ENCODE results near the gene TSSK6. TPM values are rescaled to one million over a fixed set of nuclear protein-coding genes. Genes with fewer than 3 reads are reported as not detected.

The TSSK6 gene
- total RNA-seq, 4 donors from 2014 or later: 0.75 to 3.6 (median 1.3) TPM; not detected in 1

DNA sequence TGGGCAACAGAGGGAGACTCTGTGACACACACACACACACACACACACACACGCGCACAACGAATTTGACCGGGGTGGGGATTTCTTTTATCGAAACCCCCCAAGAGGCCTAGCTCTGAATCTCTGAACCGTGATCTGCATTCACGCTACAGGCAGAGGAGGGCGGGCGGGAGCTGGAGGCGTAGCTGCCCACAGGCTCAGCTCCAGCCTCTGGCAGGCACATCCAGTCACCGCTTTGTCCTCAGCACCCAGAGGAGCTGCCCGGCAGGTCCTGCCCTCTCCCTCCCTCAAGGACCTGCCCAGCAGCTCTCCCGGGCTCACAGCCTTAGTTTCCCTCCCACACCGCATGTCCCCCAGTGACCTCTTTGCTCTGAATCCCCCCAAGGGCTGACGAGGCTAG is 42.7 kb upstream of the TSSK6 start:
- ATAC-seq (ENCODE audit: low FRiP score) (no peak), DNase-seq (ENCODE audit: low spot score) (no peak)
- TF ChIP-seq, protein P1, sequence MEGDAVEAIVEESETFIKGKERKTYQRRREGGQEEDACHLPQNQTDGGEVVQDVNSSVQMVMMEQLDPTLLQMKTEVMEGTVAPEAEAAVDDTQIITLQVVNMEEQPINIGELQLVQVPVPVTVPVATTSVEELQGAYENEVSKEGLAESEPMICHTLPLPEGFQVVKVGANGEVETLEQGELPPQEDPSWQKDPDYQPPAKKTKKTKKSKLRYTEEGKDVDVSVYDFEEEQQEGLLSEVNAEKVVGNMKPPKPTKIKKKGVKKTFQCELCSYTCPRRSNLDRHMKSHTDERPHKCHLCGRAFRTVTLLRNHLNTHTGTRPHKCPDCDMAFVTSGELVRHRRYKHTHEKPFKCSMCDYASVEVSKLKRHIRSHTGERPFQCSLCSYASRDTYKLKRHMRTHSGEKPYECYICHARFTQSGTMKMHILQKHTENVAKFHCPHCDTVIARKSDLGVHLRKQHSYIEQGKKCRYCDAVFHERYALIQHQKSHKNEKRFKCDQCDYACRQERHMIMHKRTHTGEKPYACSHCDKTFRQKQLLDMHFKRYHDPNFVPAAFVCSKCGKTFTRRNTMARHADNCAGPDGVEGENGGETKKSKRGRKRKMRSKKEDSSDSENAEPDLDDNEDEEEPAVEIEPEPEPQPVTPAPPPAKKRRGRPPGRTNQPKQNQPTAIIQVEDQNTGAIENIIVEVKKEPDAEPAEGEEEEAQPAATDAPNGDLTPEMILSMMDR (IDR thresholded peaks at IDR 0.05): no peak

DNA sequence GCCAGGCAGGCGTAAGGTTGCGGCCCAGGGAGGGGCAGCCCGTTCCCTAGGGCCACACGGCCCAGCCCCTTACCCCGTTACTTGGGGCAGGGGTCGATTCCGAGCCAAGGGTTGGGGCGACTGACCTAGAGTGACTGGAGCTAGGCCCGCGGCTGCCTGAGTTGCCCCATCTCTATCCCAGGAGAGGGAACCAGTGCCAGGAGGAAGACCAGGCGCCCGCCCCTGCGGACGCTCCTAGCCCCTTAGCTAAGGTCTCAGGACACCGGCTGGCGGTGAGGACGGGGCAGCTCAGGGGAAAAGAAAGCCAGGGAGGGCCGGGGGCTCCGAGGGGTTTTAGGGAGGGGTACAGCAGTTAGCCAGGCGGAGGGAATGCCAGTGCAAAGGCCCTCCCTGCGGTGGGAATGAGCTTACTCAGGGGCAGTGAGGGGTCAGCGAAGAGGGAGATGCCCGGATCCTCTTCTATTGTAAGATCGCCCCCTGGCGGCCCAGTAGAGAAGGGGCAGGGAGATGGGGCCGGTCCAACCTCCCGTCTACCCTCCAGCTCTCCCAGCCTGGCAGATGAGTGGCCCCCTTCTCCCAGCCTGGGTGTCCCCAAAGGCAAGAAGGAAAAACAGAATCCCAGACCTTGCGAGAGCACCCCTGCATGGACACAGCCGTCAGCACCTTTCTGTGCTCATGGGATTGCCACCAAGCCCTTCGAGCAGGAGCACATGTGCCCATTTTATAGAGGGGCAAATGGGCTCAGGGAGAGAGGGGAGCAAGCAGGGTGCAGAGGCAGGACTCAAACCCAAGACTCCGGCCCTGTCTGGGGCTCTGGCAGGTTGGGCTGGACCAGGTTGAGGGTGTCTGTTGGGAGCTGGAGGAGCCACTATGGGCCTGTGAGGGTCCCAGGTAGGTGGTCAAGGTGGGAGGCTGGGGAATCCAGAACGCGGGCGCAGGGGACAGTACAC is 39.0 kb upstream of the TSSK6 start:
- DNase-seq (ENCODE audit: low spot score): peak; percentile 58
- no peak for ATAC-seq (ENCODE audit: low FRiP score)
- TF ChIP-seq, protein P1 (IDR thresholded peaks at IDR 0.05): no peak

DNA sequence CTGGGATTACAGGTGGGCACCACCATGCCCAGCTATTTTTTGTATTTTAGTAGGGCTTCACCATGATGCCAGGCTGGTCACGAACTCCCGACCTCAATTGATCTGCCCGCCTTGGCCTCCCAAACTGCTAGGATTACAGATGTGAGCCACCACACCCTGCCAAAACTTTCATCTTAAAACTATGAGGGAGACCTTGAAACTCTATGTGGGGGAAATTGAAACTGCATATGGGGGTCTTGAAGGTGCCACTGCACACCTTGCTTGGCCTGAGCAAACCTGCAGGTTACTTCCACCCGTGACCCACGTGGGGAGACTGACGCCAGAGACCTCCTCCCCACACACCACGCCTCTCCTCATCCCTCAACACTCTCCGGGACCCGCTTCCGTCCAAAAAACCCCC is 38.3 kb upstream of the TSSK6 start:
- TF ChIP-seq, protein P1 (IDR thresholded peaks at IDR 0.05): no peak
- DNase-seq (ENCODE audit: low spot score) (no peak), ATAC-seq (ENCODE audit: low FRiP score) (no peak)

DNA sequence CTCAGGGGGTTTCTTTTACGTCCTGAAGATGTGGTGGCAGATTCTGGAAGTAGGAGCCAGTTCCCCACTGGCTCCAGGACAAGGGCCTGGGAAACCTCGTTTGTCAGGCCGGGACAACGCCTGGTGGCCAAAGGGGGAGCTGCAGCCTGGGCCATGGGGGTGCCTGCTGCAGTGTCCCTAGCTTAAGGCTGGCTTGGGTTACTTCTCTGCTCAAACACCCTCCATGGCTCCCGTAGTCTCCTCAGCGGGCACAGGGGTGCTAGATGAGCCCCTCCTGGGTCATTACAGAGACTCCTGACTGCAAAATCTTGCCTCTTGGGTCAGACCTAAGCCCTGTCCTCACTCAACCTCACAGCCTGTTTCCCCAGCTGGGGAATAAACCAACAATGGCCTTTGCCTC is 37.5 kb upstream of the TSSK6 start:
- DNase-seq (ENCODE audit: low spot score) (no peak), ATAC-seq (ENCODE audit: low FRiP score) (no peak)
- TF ChIP-seq, protein P1 (IDR thresholded peaks at IDR 0.05): no peak

DNA sequence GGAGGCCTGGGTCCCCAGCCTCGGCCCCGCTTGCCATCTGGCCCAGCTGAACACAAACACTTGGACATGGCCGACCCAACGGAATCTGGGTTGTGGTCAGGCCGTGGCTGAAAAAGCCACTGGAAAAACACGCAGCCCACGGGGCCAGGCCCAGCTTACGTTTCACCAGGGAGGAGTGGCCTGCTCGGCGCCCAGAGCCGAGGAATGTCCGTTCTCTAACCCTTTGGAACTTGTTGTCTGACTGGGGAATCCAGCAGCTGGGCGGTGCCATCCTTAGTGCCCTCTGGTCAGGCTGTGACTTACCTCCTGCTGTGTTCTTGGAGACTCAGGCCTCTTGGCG is 36.5 kb upstream of the TSSK6 start:
- ATAC-seq (ENCODE audit: low FRiP score) (no peak), DNase-seq (ENCODE audit: low spot score) (no peak)
- TF ChIP-seq, protein P1 (IDR thresholded peaks at IDR 0.05): no peak

DNA sequence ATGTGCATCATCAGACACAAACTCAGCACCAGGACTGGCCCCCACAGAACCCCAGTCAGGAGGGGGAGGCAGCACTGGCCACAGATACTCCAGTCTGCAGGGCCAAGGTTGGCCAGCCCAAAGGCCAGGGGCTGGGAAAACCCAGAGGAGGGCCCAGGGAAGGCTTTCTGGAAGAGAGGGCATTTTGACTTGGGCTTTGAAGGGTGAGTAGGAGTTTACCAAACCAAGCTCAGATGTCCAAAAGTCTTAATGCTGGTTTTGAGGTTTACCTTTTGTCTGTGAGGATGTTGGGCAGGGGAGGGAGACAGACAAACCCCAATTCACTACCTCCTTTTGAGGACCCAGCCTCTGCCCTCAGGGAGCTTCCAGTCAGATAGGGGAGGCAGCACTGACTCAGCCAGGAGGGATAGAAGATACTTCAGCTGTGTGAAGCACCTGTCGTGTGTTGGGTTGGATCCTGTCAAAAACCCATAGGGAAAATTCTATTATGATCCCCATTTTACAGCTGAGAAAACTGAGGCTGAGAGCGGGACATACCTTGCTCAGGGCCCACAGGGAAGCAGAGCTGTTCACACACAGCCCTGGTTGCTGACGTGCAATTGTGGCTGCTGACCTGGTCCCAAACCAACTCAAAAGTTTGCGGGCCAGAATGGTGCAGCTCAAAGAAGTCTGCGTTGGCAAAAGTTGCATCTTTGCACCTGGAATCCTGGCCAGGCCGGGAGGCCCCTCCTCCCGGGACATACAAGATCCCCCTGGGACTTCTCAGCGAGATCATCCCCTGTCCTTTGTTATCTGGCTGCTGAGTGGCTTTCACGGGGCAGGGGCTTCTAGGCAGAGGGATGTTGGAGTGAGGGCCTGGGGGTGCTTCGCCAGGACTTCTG is 35.9 kb upstream of the TSSK6 start:
- TF ChIP-seq, protein P1 (IDR thresholded peaks at IDR 0.05): no peak
- no peak for ATAC-seq (ENCODE audit: low FRiP score)
- DNase-seq (ENCODE audit: low spot score): no peak

Measured in omental fat pad (tissue), 4 donors.